ENCODE measurements around the gene SLC35F4.

DNA sequence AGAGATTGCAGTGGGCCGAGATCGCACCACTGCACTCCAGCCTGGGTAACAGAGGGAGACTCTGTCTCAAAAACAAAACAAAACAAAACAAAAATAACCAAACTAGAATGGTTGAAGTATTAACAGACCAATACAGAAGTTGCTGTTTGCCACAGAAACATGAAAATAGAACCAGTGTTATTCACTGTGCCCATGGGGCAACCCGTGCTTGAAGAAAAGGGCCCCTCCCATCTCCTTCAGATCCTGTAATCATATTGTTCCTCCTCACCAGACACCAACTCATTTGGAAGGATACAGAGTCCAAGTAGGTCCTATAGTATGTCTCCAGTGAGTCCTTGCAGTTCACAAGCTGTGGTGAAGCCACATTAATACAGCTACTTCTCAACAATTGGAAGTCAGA, 30.9 kb downstream of the SLC35F4 start:
- TF ChIP-seq, protein P1, sequence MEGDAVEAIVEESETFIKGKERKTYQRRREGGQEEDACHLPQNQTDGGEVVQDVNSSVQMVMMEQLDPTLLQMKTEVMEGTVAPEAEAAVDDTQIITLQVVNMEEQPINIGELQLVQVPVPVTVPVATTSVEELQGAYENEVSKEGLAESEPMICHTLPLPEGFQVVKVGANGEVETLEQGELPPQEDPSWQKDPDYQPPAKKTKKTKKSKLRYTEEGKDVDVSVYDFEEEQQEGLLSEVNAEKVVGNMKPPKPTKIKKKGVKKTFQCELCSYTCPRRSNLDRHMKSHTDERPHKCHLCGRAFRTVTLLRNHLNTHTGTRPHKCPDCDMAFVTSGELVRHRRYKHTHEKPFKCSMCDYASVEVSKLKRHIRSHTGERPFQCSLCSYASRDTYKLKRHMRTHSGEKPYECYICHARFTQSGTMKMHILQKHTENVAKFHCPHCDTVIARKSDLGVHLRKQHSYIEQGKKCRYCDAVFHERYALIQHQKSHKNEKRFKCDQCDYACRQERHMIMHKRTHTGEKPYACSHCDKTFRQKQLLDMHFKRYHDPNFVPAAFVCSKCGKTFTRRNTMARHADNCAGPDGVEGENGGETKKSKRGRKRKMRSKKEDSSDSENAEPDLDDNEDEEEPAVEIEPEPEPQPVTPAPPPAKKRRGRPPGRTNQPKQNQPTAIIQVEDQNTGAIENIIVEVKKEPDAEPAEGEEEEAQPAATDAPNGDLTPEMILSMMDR (IDR thresholded peaks at IDR 0.05), result no peak
- no peak for TF ChIP-seq POLR2A (IDR thresholded peaks at IDR 0.05)

Data from adrenal gland (tissue), 5 donors.